ENCODE results near the gene PSMB5. TPM values are rescaled to one million over a fixed set of nuclear protein-coding genes. Genes with fewer than 3 reads are reported as not detected.
A peak's percentile ranks its signal among the peaks of the same experiment; 100 is the strongest.

PSMB5 gene
- total RNA-seq, 1 experiment from 2014 or later: 224 TPM

- ChIA-PET CTCF (interaction anchor here (1.4 to 4.0 kb wide), 2 partner anchors 53 to 63 kb away, joined by 7 to 25 read pairs; no protein-coding TSS in a partner anchor), POLR2A (interaction anchor here (0.6 kb wide), 1 partner anchor 26 kb away, joined by 4 read pairs; no protein-coding TSS in a partner anchor)
- Mint-ChIP-seq H3K9me3 (no peaks in the 10 kb centered on the region), H3K36me3 (peaks cover 6% of the 10 kb centered on the region), H3K4me1 (peaks cover 12% of the 10 kb centered on the region), H3K4me3 (no peak overlapping the region), H3K27me3 (ENCODE audit: low read depth) (no peaks in the 10 kb centered on the region), H3K27ac (no peak overlapping the region)
- no peak for TF ChIP-seq PRRX2 (CRISPR knock-in tag; IDR thresholded peaks at IDR 0.05)
- no peak for TF ChIP-seq TP53 (CRISPR knock-in tag; IDR thresholded peaks at IDR 0.05)
- TF ChIP-seq NR3C1 (CRISPR knock-in tag; conservative IDR thresholded peaks at IDR 0.05; ENCODE audit: low read depth): no peak
- no peak for TF ChIP-seq FOXK1 (CRISPR knock-in tag; IDR thresholded peaks at IDR 0.05)
- no peak for TF ChIP-seq CREM (CRISPR knock-in tag; IDR thresholded peaks at IDR 0.05)
- TF ChIP-seq TEAD4 (CRISPR knock-in tag; IDR thresholded peaks at IDR 0.05): no peak
- no peak for TF ChIP-seq KAT7 (CRISPR knock-in tag; IDR thresholded peaks at IDR 0.05; ENCODE audit: borderline replicate concordance)
- TF ChIP-seq MXD4 (CRISPR knock-in tag; IDR thresholded peaks at IDR 0.05; ENCODE audit: borderline replicate concordance): no peak
- TF ChIP-seq USF1 (CRISPR knock-in tag; IDR thresholded peaks at IDR 0.05): no peak
- no peak for TF ChIP-seq ZNF671 (CRISPR knock-in tag; IDR thresholded peaks at IDR 0.05)
- TF ChIP-seq ESRRA (CRISPR knock-in tag; IDR thresholded peaks at IDR 0.05; ENCODE audit: borderline replicate concordance): no peak
- TF ChIP-seq ZNF396 (CRISPR knock-in tag; IDR thresholded peaks at IDR 0.05; ENCODE audit: borderline replicate concordance): no peak
- TF ChIP-seq HMGA2 (CRISPR knock-in tag; IDR thresholded peaks at IDR 0.05): no peak
- TF ChIP-seq MAX (CRISPR knock-in tag; IDR thresholded peaks at IDR 0.05): no peak
- ATAC-seq (no peak), DNase-seq (ENCODE audit: low spot score) (no peak)
These were observed 14.3 kb upstream of the PSMB5 start for GRCh38 chr14:23049011-23049410.

GRCh38 chr14:23047751-23048693, 13.3 kb upstream of the PSMB5 start:
- TF ChIP-seq OVOL2 (CRISPR knock-in tag; IDR thresholded peaks at IDR 0.05; ENCODE audit: borderline replicate concordance): no peak
- TF ChIP-seq ZNF281 (CRISPR knock-in tag; IDR thresholded peaks at IDR 0.05): no peak
- no peak for TF ChIP-seq E2F5 (CRISPR knock-in tag; IDR thresholded peaks at IDR 0.05)
- TF ChIP-seq TP53 (CRISPR knock-in tag; IDR thresholded peaks at IDR 0.05): no peak
- TF ChIP-seq RORB (CRISPR knock-in tag; IDR thresholded peaks at IDR 0.05): no peak
- DNase-seq (ENCODE audit: low spot score): no peak
- ChIA-PET CTCF (interaction anchor here (0.6 to 4.0 kb wide), 3 partner anchors 52 to 62 kb away, joined by 3 to 25 read pairs (median 15); no protein-coding TSS in a partner anchor), POLR2A (interaction anchor here (0.5 kb wide), 1 partner anchor 243 kb away, joined by 3 read pairs; no protein-coding TSS in a partner anchor)
- no peaks in the 10 kb centered on the region for H3K27me3 Mint-ChIP-seq (ENCODE audit: low read depth)
- peaks cover 6% of the 10 kb centered on the region for H3K36me3 Mint-ChIP-seq
- peak overlapping the region; percentile 24; the same call in 1 of the 2 replicates for H3K27ac Mint-ChIP-seq
- H3K4me3 Mint-ChIP-seq: no peak overlapping the region
- H3K9me3 Mint-ChIP-seq: no peaks in the 10 kb centered on the region
- ATAC-seq: no peak
- peaks cover 14% of the 10 kb centered on the region for H3K4me1 Mint-ChIP-seq
